Epidermal melanocyte (primary cell): ENCODE data around the gene SEC61G.

Experiments used
- DNase-seq: peaks from one replicate; pipeline ENCODE4 v3.0.0; 2011; ENCODE audit warnings: low spot score; ENCODE audit not compliant: insufficient read length

SEC61G gene

GRCh38 chr7:54758702-54759592, at the start of gene SEC61G:
SEC61G (minus strand) TSS chr7:54759211; CDS start chr7:54757588, 1,623 bp downstream.
- peak; percentile 94 for DNase-seq

GRCh38 chr7:54802841-54803240, 43.8 kb upstream of the SEC61G start:
- no peak for DNase-seq

DNA sequence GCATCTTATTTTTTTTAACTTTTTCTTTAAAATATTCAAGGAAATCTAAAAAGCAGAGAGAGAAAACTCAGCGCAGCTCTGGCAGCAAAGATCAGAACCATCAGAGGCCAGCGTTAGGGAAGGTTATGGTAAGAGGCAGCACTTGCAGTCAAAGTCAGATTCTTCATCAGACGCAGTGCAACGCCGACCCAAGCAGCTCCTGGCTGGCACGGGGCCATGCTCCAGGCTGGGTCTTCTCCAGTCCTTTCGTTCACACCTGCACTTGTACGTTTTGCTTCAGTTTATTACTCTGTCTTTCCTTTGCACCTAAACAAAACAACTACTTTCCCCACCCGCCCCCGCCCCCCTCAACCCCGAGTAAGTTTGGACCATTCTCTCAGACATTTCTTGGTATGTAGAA, 43.1 kb upstream of the SEC61G start:
- DNase-seq: no peak

DNA sequence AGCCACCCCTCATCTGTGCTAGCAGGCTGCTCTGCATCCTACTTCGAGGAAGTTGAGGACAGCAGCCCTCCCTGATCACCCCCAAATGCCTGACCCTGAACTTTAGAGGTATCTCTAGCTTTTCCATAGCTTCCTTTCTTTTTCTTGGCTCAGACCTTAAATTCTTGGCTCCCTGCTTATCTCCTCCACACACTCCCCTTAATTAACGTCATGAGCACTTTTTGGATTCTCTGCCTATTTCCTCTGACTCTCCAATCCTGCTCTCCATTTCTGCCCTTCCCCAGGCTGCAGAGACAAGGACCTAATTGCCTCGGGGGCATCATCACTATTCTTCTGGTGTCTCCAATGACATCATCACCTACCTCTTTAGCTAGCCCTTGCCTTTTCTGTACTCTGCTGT, 40.8 kb upstream of the SEC61G start:
- no peak for DNase-seq

DNA sequence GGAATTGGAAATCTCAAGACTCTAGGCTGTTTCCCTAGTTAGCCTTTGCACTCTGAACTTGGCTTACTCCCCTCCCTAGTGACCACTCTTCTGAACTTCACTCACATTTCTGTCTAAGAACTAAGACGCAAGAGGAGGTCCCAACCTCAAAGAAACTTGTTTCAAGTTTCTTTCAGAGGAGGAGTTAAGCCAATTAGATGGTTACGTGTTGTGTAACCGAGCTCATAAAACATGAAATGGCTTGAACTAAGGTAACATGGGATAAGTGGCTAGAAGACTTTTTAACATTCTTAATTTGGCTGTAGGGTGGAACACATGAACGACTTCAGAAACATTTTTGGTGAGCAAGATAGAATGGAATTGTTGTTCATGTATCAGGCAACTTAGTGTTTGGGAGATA, 39.5 kb upstream of the SEC61G start:
- no peak for DNase-seq

GRCh38 chr7:54796853-54797252, 37.8 kb upstream of the SEC61G start:
- no peak for DNase-seq

DNA sequence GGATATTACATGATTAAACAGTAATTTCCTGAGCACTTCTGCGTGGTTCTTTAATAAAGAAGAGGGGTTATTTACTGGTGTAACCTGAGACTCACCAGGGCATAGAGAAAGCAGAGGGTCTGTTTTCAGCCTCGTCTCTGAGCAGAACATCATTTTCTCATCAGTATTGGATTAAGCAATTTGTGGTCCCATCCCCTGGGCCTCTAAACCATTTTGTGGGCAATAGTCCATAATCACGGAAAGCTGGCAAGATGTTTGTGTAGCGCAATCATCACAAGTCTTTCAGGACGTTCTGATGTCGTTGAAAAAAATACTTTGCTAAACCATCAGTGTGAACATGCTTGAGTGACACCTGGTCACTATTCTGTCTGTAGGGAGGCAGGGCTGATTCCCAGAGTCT, 37.1 kb upstream of the SEC61G start:
- DNase-seq: no peak

GRCh38 chr7:54792383-54792782, 33.4 kb upstream of the SEC61G start:
- no peak for DNase-seq

GRCh38 chr7:54788664-54789063, 29.7 kb upstream of the SEC61G start:
- peak; percentile 70 for DNase-seq

DNA sequence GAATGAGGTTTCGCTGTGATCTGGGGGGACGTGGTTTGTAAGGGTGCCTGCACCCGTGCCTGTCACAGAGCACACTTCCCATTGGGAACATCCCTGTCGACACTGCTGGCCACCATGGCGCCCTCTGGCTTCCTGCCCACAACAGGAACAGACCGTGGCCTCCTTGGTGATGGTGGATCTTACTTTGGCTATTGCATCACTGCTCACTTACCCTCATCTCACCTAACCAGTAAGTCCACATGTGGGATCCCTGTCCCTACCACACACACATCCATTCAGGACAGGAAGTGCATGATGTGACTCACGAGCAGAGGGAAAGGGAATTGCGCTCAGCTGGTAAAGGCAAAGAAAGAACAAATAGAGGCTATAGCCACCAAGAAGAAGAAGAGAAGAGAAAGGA, 26.2 kb upstream of the SEC61G start:
- no peak for DNase-seq

DNA sequence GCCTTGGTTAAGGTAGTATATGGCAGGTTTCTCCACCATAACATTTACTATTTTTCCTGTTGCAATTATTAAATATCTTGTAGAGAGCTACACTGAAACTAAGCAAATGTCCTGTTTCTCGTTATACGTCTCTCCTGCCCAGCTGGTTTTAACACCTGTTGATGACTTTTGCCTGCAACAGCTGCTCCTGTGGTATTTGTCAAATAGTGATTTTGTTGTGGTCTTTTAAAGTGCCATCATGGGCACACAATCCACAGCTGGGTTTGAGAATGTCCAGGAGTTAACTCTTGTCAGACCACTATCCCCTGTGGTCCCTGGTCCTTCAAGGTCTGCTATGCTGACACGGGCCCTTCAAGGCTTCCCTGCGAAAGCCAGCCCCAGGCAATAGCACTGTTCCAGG, 24.9 kb upstream of the SEC61G start:
- DNase-seq: no peak

GRCh38 chr7:54782829-54783228, 23.8 kb upstream of the SEC61G start:
- DNase-seq: no peak

- DNase-seq: no peak
Measured at GRCh38 chr7:54782314-54782713, 23.3 kb upstream of the SEC61G start.

- DNase-seq: no peak
Measured at GRCh38 chr7:54781134-54781920, 22.3 kb upstream of the SEC61G start.

DNA sequence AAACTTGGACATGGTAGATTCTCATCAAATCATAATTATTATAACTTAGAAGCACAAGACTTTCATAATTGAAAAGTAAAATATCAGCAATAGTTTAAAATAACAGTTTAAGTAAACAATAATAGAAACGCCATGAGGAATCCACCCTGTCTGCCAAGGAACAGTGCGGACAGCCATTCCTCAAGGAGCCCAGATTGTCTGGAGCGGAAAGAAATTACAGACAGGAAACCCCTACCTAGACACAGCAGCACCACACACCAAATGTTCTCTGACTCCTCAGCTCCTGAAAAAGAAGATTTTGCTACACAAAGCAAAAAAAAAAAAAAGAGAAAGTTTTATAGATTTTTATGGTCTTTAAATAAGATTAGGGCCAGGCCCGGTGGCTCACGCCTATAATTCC, 21.5 kb upstream of the SEC61G start:
- DNase-seq: no peak

DNA sequence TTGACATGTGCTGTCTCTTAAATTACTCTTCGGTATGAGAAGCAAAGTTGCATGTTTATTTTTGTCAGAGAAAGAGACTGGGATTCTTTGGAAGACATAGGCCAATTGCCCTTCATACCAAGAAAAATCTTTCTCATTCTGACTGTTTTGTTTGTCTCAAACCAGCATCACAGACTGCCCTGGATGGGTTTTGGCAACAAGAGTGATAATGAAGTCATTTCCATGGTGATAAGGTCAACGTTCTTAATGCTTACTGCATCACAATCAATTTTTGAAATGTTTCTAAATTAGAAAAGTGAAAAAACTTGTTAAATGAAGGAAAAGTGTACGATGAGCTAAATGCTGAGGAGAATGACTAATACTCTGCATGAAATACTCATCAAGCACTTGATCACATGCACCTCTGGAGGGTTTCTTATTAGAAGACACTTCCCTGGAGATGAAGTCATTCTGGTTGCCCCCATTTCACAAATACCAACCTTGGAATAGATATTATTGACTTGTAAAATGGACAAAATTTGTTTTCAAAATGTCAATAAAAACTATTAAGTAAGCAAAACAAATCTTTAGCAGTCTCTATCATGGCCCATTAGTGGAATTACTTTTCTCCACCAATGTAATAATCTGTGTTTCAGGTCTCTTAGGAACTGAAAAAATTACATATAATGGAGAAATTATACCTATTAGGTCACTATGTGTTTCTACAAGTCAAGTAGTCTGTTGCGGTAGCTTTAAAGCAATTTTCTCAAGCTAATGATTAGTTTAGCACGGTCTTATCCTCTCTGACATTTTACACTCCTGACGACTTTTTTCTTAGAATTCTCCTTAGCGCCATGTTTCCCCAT, 19.9 kb upstream of the SEC61G start:
- no peak for DNase-seq

- no peak for DNase-seq
Measured at GRCh38 chr7:54778166-54778565, 19.2 kb upstream of the SEC61G start.

DNA sequence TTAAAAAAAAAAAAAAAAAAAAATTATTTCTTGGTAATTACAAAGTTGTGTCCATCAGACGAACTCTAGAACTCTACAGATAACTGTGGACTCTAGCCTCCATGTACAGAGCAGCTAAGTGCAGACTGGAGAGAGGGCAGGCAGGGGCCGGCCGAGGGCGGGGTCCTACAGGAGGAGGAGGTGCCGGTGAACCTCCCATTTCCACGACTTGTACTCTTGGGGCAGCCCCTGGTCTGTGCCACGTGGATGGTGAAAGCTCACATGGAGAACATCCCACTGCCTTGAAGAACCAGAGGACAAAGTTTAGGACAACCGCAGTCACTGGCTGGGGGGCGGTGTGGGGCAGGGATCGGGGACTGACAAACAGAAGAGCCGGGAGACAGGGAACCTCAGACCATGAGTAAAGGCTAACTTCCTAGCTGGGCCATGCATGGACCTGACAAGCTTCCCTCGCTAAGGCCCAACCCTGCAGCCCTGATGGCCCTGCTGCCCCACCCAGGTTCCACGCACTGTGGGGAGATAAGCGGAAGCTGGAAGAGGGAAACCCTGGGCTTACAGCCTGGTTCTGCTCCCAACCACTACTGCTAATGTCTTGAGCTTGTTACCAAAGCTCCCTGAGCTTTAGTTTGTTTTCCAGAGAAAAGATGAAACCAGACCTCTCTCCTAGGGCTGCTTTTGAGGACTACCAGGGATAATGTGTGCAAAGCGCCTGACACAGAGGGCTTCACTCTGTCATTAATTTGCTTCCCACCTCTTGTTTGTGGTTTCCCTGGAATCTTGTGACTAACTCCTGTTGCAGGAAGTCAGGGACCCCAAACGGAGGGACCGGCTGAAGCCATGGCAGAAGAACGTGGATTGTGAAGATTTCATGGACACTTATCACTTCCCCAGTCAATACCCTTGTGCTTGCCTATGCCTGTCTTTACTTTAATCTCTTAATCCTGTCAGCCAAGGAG, 16.1 kb upstream of the SEC61G start:
- no peak for DNase-seq

GRCh38 chr7:54773472-54774399, 14.7 kb upstream of the SEC61G start:
- no peak for DNase-seq
